Stimulated activated CD4-positive, alpha-beta T cell treated with anti-CD3 and anti-CD28 coated beads, Interleukin-2, amount 100 ng/mL, for 24 hours (primary cell): ENCODE results near the gene USP21.
A peak's percentile ranks its signal among the peaks of the same experiment; 100 is the strongest.

ENCODE experiments used
- DNase-seq, 2 donors: peaks; one replicate each; pipeline ENCODE4 v3.0.0-alpha.2; 2020

USP21 gene

GRCh38 chr1:161172776-161173376 lies 13.6 kb downstream of the USP21 start:
- no peak for DNase-seq

- DNase-seq = no peak
Observed at GRCh38 chr1:161173711-161174110, 14.4 kb downstream of the USP21 start.

GRCh38 chr1:161174911-161175310 lies 15.6 kb downstream of the USP21 start:
- no peak for DNase-seq

GRCh38 chr1:161175771-161176453 lies 16.6 kb downstream of the USP21 start:
- DNase-seq = no peak

GRCh38 chr1:161176468-161177111 lies 17.3 kb downstream of the USP21 start:
- DNase-seq = no peak

GRCh38 chr1:161177112-161177935 lies 18.0 kb downstream of the USP21 start, which contains the start of gene B4GALT3:
B4GALT3 (minus strand) TSS chr1:161177507; CDS start chr1:161176060, 1,447 bp downstream.
- DNase-seq = peak; percentile 98 to 99

GRCh38 chr1:161177936-161178244 lies 18.6 kb downstream of the USP21 start:
- no peak for DNase-seq

- DNase-seq = no peak
Observed at GRCh38 chr1:161179698-161180097, 20.4 kb downstream of the USP21 start.

- no peak for DNase-seq
Observed at GRCh38 chr1:161180639-161181038, 21.3 kb downstream of the USP21 start.

- DNase-seq = peak; percentile 64 to 71
Observed at GRCh38 chr1:161182214-161182613, 22.9 kb downstream of the USP21 start.

- DNase-seq = peak; percentile 61 to 67
Observed at GRCh38 chr1:161185282-161185682, 26.0 kb downstream of the USP21 start.

GRCh38 chr1:161185732-161186311 lies 26.5 kb downstream of the USP21 start:
- no peak for DNase-seq

GRCh38 chr1:161187311-161187710 lies 28.0 kb downstream of the USP21 start:
- DNase-seq = no peak

- no peak for DNase-seq
Observed at GRCh38 chr1:161188381-161188780, 29.1 kb downstream of the USP21 start.

GRCh38 chr1:161189036-161189435 lies 29.7 kb downstream of the USP21 start:
- DNase-seq = no peak

- DNase-seq = no peak
Observed at GRCh38 chr1:161190962-161191521, 31.7 kb downstream of the USP21 start.

GRCh38 chr1:161191971-161192370 lies 32.7 kb downstream of the USP21 start:
- DNase-seq = no peak

- peak; percentile 60 to 71 for DNase-seq
Observed at GRCh38 chr1:161192476-161193465, 33.5 kb downstream of the USP21 start.

- DNase-seq = no peak
Observed at GRCh38 chr1:161193561-161194235, 34.4 kb downstream of the USP21 start.

GRCh38 chr1:161195171-161195570 lies 35.9 kb downstream of the USP21 start:
- DNase-seq = no peak

GRCh38 chr1:161196111-161196510 lies 36.8 kb downstream of the USP21 start:
- no peak for DNase-seq
